ENCODE data around the gene CEP162.
"Not testable (repeated sequence)": the region's sequence is repeated elsewhere in the genome, so short reads cannot be mapped to it uniquely, and the experiment has no call there.

CEP162 gene

GRCh38 chr6:84227434-84228197 is at the start of gene CEP162:
CEP162 (minus strand) TSS chr6:84227643; CDS start chr6:84226393, 1,250 bp downstream.
- DNase-seq = peak; percentile 87

- DNase-seq = no peak
These were observed 47.4 kb upstream of the CEP162 start for GRCh38 chr6:84274856-84275255.

GRCh38 chr6:84273048-84273809 is 45.8 kb upstream of the CEP162 start:
- DNase-seq = no peak

GRCh38 chr6:84272298-84272697 is 44.9 kb upstream of the CEP162 start:
- DNase-seq = no peak

GRCh38 chr6:84271061-84271716 is 43.7 kb upstream of the CEP162 start:
- DNase-seq = no peak

- DNase-seq = no peak
These were observed 42.7 kb upstream of the CEP162 start for GRCh38 chr6:84269947-84270733.

GRCh38 chr6:84268781-84269180 is 41.3 kb upstream of the CEP162 start:
- DNase-seq = no peak

- DNase-seq = no peak
These were observed 36.1 kb upstream of the CEP162 start for GRCh38 chr6:84263557-84263956.

GRCh38 chr6:84260926-84261325 is 33.5 kb upstream of the CEP162 start:
- DNase-seq = no peak

GRCh38 chr6:84260196-84260595 is 32.8 kb upstream of the CEP162 start:
- no peak for DNase-seq

- DNase-seq = no peak
These were observed 31.4 kb upstream of the CEP162 start for GRCh38 chr6:84258866-84259265.

GRCh38 chr6:84258268-84258667 is 30.8 kb upstream of the CEP162 start:
- DNase-seq = no peak

GRCh38 chr6:84255641-84256040 is 28.2 kb upstream of the CEP162 start:
- DNase-seq = no peak

GRCh38 chr6:84253380-84253779 is 25.9 kb upstream of the CEP162 start:
- no peak for DNase-seq

GRCh38 chr6:84251891-84252539 is 24.6 kb upstream of the CEP162 start:
- DNase-seq = no peak

GRCh38 chr6:84249724-84250123 is 22.3 kb upstream of the CEP162 start:
- DNase-seq = no peak

GRCh38 chr6:84244416-84245081 is 17.1 kb upstream of the CEP162 start:
- DNase-seq = not testable (repeated sequence)

GRCh38 chr6:84243240-84243639 is 15.8 kb upstream of the CEP162 start:
- no peak for DNase-seq

GRCh38 chr6:84242265-84242664 is 14.8 kb upstream of the CEP162 start:
- no peak for DNase-seq

- DNase-seq = no peak
These were observed 728 bp upstream of the CEP162 start for GRCh38 chr6:84228198-84228543.

GRCh38 chr6:84227044-84227433 is 404 bp downstream of the CEP162 start:
- no peak for DNase-seq

GRCh38 chr6:84224251-84224650 is 3.2 kb downstream of the CEP162 start:
- no peak for DNase-seq
